H1 (cell line): ENCODE data around the gene ITGAE. TPM values are rescaled to one million over a fixed set of nuclear protein-coding genes. Genes with fewer than 3 reads are reported as not detected.

Source experiments
- CTCF ChIA-PET: fragments of 300-600 bp; sonication (Branson Sonifier 250); formaldehyde crosslinking; loops from one replicate; lab custom pipeline; 2021; ENCODE audit not compliant: partially characterized antibody; lab: Charles Lee
- POLR2A ChIA-PET: fragments of 300-600 bp; sonication (Branson Sonifier 250); formaldehyde crosslinking; loops from one replicate; lab custom pipeline; 2021; ENCODE audit warnings: inconsistent platforms; ENCODE audit not compliant: partially characterized antibody; lab: Charles Lee
- DNase-seq, 2 experiments: peaks; one replicate each; pipeline versions ENCODE4 v3.0.0 to v3.0.0-alpha.2; 2010 to 2022; ENCODE audit warnings: low spot score in 2 of 2, low read depth in 1 of 2, mixed read lengths in 1 of 2
- FAIRE-seq: peaks from 2 replicates; lab custom pipeline; 2011; peaks lifted over from hg19 to GRCh38; lab: Jason Lieb, UNC
- H2AFZ ChIP-seq: 2 replicates; pipeline ENCODE4 v1.8.1; 2012; ENCODE audit warnings: low read length, inconsistent platforms
- H2AK5ac ChIP-seq: 2 replicates; pipeline ENCODE4 v1.6.1; 2013; ENCODE audit warnings: low read depth, low read length
- H2BK120ac ChIP-seq: replicated peaks from 2 replicates; pipeline ENCODE3; 2013; ENCODE audit warnings: low read depth, low read length, inconsistent platforms
- H2BK12ac ChIP-seq: 2 replicates; pipeline ENCODE4 v1.6.1; 2013; ENCODE audit warnings: low read depth, low read length
- H2BK15ac ChIP-seq: 2 replicates; pipeline ENCODE4 v1.6.1; 2013; ENCODE audit warnings: low read length
- H2BK20ac ChIP-seq: 2 replicates; pipeline ENCODE4 v1.6.1; 2013; ENCODE audit warnings: low read length
- H2BK5ac ChIP-seq: 2 replicates; pipeline ENCODE4 v1.6.1; 2013; ENCODE audit warnings: low read depth, low read length
- H3K14ac ChIP-seq: 2 replicates; pipeline ENCODE4 v1.6.1; 2013; ENCODE audit warnings: inconsistent platforms; ENCODE audit not compliant: insufficient read length
- H3K18ac ChIP-seq: 2 replicates; pipeline ENCODE4 v1.6.1; 2013; ENCODE audit warnings: low read length; ENCODE audit errors: extremely low read depth
- H3K23ac ChIP-seq: 2 replicates; pipeline ENCODE4 v1.6.1; 2013; ENCODE audit warnings: inconsistent platforms; ENCODE audit not compliant: insufficient read length
- H3K23me2 ChIP-seq: 2 replicates; pipeline ENCODE4 v1.6.1; 2013; ENCODE audit warnings: low read depth, low read length
- H3K27ac ChIP-seq: 2 replicates; pipeline ENCODE4 v1.6.1; 2011; ENCODE audit warnings: low read depth, low read length, inconsistent platforms
- H3K27me3 ChIP-seq, 4 experiments: replicated peaks in 1 of 4; 1 replicate in 1 of 4; 2 replicates in 3 of 4; pipeline versions ENCODE4 v1.6.1 to v1.8.1; 2011 to 2013; ENCODE audit warnings: low read length in 3 of 4, mild to moderate bottlenecking in 3 of 4, inconsistent platforms in 2 of 4, mixed read lengths in 2 of 4, moderate library complexity in 1 of 4; ENCODE audit not compliant: control insufficient read depth in 3 of 4, insufficient read depth in 3 of 4; ENCODE audit errors: extremely low read depth in 1 of 4
- H3K36me3 ChIP-seq, 4 experiments: 2 replicates each; pipeline versions ENCODE4 v1.6.1 to v1.8.1; 2011 to 2013; ENCODE audit warnings: mild to moderate bottlenecking in 4 of 4, low read length in 3 of 4, moderate library complexity in 2 of 4, control low read depth in 1 of 4, inconsistent platforms in 1 of 4; ENCODE audit not compliant: insufficient read depth in 4 of 4, control insufficient read depth in 2 of 4
- H3K4ac ChIP-seq: replicated peaks from 2 replicates; pipeline ENCODE3; 2013; ENCODE audit warnings: low read length, low read depth, mixed read lengths, inconsistent platforms; ENCODE audit not compliant: insufficient read length
- H3K4me1 ChIP-seq, 4 experiments: replicated peaks in 1 of 4; 1 replicate in 1 of 4; 2 replicates in 3 of 4; pipeline versions ENCODE4 v1.6.1 to v1.8.1; 2011 to 2013; ENCODE audit warnings: low read length in 3 of 4, inconsistent platforms in 2 of 4, mixed read lengths in 1 of 4; ENCODE audit not compliant: insufficient read depth in 4 of 4, control insufficient read depth in 3 of 4
- H3K4me2 ChIP-seq, 2 experiments: 2 replicates each; pipeline versions ENCODE4 v1.6.1 to v1.8.1; 2011 to 2013; ENCODE audit warnings: low read depth in 2 of 2, low read length in 2 of 2, control low read depth in 1 of 2, inconsistent platforms in 1 of 2, mild to moderate bottlenecking in 1 of 2; ENCODE audit not compliant: insufficient read depth in 1 of 2
- H3K4me3 ChIP-seq, 4 experiments: fragments of 200-600, 300-600 bp in 1 of 4; sonication (generic), shearing (Covaris generic), sonication (Bioruptor Twin) in 1 of 4; 2 replicates each; pipeline versions ENCODE4 v1.5.1 to v1.8.1; 2011 to 2016; ENCODE audit warnings: low read length in 4 of 4, low read depth in 3 of 4, control low read depth in 2 of 4, inconsistent platforms in 2 of 4, mild to moderate bottlenecking in 2 of 4, mixed read lengths in 1 of 4, moderate library complexity in 1 of 4; ENCODE audit not compliant: insufficient read depth in 2 of 4; ENCODE audit errors: extremely low read depth in 1 of 4
- H3K56ac ChIP-seq: replicated peaks from 2 replicates; pipeline ENCODE3; 2013; ENCODE audit warnings: low read depth, mild to moderate bottlenecking, mixed read lengths, low read length, inconsistent platforms; ENCODE audit not compliant: insufficient read length
- H3K79me1 ChIP-seq: 2 replicates; pipeline ENCODE4 v1.6.1; 2013; ENCODE audit warnings: low read depth, low read length, control low read depth
- H3K79me2 ChIP-seq, 2 experiments: 2 replicates each; pipeline versions ENCODE4 v1.6.1 to v1.8.1; 2012 to 2013; ENCODE audit warnings: low read length in 2 of 2, mild to moderate bottlenecking in 2 of 2, inconsistent platforms in 1 of 2; ENCODE audit not compliant: insufficient read depth in 2 of 2, control insufficient read depth in 1 of 2
- H3K9ac ChIP-seq, 4 experiments: replicated peaks in 1 of 4; 1 replicate in 1 of 4; 2 replicates in 3 of 4; pipeline versions ENCODE4 v1.6.1 to v1.8.1; 2011 to 2013; ENCODE audit warnings: low read depth in 3 of 4, low read length in 3 of 4, control low read depth in 2 of 4, mild to moderate bottlenecking in 2 of 4, moderate library complexity in 2 of 4, inconsistent platforms in 1 of 4; ENCODE audit errors: extremely low read depth in 1 of 4
- H3K9me3 ChIP-seq, 2 experiments: 2 replicates each; pipeline versions ENCODE4 v1.6.1 to v1.8.1; 2012 to 2013; ENCODE audit warnings: mild to moderate bottlenecking in 2 of 2, moderate library complexity in 2 of 2, control low read depth in 1 of 2, inconsistent platforms in 1 of 2, low read depth in 1 of 2, low read length in 1 of 2, mixed read lengths in 1 of 2; ENCODE audit not compliant: insufficient read depth in 2 of 2
- H4K20me1 ChIP-seq, 2 experiments: replicated peaks in 1 of 2; 2 replicates each; pipeline versions ENCODE3 to v1.8.1; 2011 to 2013; ENCODE audit warnings: inconsistent platforms in 2 of 2, low read length in 2 of 2, mild to moderate bottlenecking in 1 of 2; ENCODE audit not compliant: insufficient read depth in 2 of 2, control insufficient read depth in 1 of 2
- H4K5ac ChIP-seq: 2 replicates; pipeline ENCODE4 v1.6.1; 2013; ENCODE audit warnings: low read length, low read depth, mixed read lengths, inconsistent platforms; ENCODE audit not compliant: insufficient read length
- H4K8ac ChIP-seq: 2 replicates; pipeline ENCODE4 v1.8.0; 2013; ENCODE audit warnings: mild to moderate bottlenecking, moderate library complexity, low read length, inconsistent platforms; ENCODE audit not compliant: insufficient read depth; ENCODE audit errors: extremely low read depth
- H4K91ac ChIP-seq: replicated peaks from 2 replicates; pipeline ENCODE3; 2013; ENCODE audit warnings: low read length, mixed read lengths, inconsistent platforms; ENCODE audit not compliant: insufficient read length
- BCL11A ChIP-seq, 2 experiments: IDR thresholded peaks; one replicate each; pipeline ENCODE4 v1.6.1; 2011; ENCODE audit warnings: low read depth in 2 of 2, low read length in 2 of 2, mild to moderate bottlenecking in 2 of 2
- CTBP2 ChIP-seq: IDR thresholded peaks from 2 replicates; pipeline ENCODE4 v1.7.0; 2011; ENCODE audit warnings: borderline replicate concordance, mild to moderate bottlenecking, moderate library complexity, mixed read lengths, low read length; ENCODE audit not compliant: insufficient read depth, insufficient read length
- GABPA ChIP-seq: IDR thresholded peaks from 2 replicates; pipeline ENCODE4 v1.6.1; 2011; ENCODE audit warnings: mild to moderate bottlenecking, low read length, moderate library complexity, borderline replicate concordance; ENCODE audit not compliant: insufficient read depth
- KDM1A ChIP-seq: fragments of 200-600, 300-600 bp; sonication (generic); IDR thresholded peaks from 2 replicates; pipeline ENCODE4 v1.7.1; 2016; ENCODE audit warnings: mild to moderate bottlenecking, low read length, borderline replicate concordance
- POLR2AphosphoS5 ChIP-seq: IDR thresholded peaks from 2 replicates; pipeline ENCODE4 v1.6.1; 2011; ENCODE audit warnings: low read depth, low read length
- RFX5 ChIP-seq: IDR thresholded peaks from 2 replicates; pipeline ENCODE4 v1.6.1; 2011; ENCODE audit warnings: low read depth, low read length, improper control_type of control experiment, borderline replicate concordance
- RNF2 ChIP-seq: fragments of 200-900, 300-1000 bp; sonication (generic); IDR thresholded peaks from 2 replicates; pipeline ENCODE4 v1.7.1; 2016; ENCODE audit warnings: borderline replicate concordance, low read depth, mild to moderate bottlenecking, antibody characterized with exemption, low read length; ENCODE audit not compliant: poor library complexity, severe bottlenecking; ENCODE audit errors: missing control alignments
- SIN3A ChIP-seq, 2 experiments: IDR thresholded peaks in 1 of 2; conservative IDR thresholded peaks in 1 of 2; 2 replicates each; pipeline ENCODE4 v1.6.1; 2011 to 2012; ENCODE audit warnings: low read length in 2 of 2, improper control_type of control experiment in 1 of 2, low read depth in 1 of 2, mild to moderate bottlenecking in 1 of 2
- YY1 ChIP-seq: IDR thresholded peaks from 2 replicates; pipeline ENCODE4 v1.6.1; 2011; ENCODE audit warnings: low read depth, mild to moderate bottlenecking, low read length
- WGBS, 2 experiments: shearing (Covaris generic) in 1 of 2; methylation state at CpG; one replicate each; pipeline versions ENCODE4 v1.1.6 to v1.1.7; 2013 to 2015; ENCODE audit warnings: low lambda C conversion rate in 2 of 2, mixed read lengths in 2 of 2, inconsistent platforms in 1 of 2, low coverage in 1 of 2, missing lambda C conversion rate in 1 of 2; ENCODE audit not compliant: insufficient replicate concordance in 2 of 2, insufficient coverage in 1 of 2, insufficient read length in 1 of 2; ENCODE audit errors: extremely low coverage in 1 of 2, missing lambda C conversion rate in 1 of 2; 5-methylcytosine and 5-hydroxymethylcytosine counted together
- polyA plus RNA-seq, 7 experiments: library from polyadenylated mRNA; depleted of rRNA in 3 of 7; stranded (reverse) in 5 of 7; unstranded in 2 of 7; fragments of >200 nt in 5 of 7; fragments of 200-250 nt in 2 of 7; gene quantifications; 1 replicate in 5 of 7; 2 replicates in 1 of 7; 4 replicates in 1 of 7; pipeline versions ENCODE4 v1.2.1 to v1.2.3, GENCODE V29; 2011 to 2013; ENCODE audit warnings: missing spikeins in 2 of 7, mixed read lengths in 2 of 7
- total RNA-seq: library from RNA; stranded (reverse); fragmentation: NEBNext Ultra II Directional; extraction: Animal tissue kit (Norgen Biotek cat#: 25700); gene quantifications from 2 replicates; pipeline ENCODE4 v1.2.1, GENCODE V29; 2021
- TF ChIP-seq, protein P1 (sequence below), 3 experiments: IDR thresholded peaks; 1 replicate in 2 of 3; 2 replicates in 1 of 3; pipeline versions ENCODE4 v1.5.1 to v1.6.1; 2011; ENCODE audit warnings: low read length in 3 of 3, mild to moderate bottlenecking in 3 of 3, inconsistent platforms in 2 of 3, low read depth in 1 of 3, moderate library complexity in 1 of 3; ENCODE audit not compliant: insufficient read depth in 1 of 3; ENCODE audit errors: control extremely low read depth in 1 of 3

ITGAE gene
- total and polyA plus RNA-seq, 2 of the 8 experiments (the other 6 are each of a cell fraction or from before 2014, with no cell fraction given) = 23.2 to 43.1 TPM

DNA sequence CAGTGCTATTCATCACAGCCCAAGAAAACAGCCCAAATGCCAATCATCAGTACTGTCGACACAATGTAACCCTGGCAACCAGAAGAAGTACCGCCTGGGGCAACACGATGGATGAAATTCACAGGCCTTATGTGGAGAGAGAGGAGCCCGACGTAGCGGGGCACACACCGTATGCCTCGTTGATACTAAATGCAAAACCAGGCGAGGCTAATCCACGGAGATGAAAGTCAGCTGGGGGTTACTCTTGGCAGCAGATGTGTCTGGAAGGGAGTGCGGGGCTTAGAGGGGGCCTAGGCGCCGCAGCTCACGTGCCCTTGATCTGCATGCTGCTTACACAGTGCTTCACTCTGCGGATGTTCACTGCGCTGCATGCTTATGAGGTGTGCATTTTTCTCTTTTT is 29.8 kb downstream of the ITGAE start:
- Histone ChIP-seq H3K23me2 (no peaks in the 10 kb centered on the region), H3K4ac (no peak overlapping the region), H2BK5ac (no peak overlapping the region), H3K27ac (no peak overlapping the region), H3K4me3 (no peak overlapping the region), H3K23ac (no peak overlapping the region), H3K79me1 (no peaks in the 10 kb centered on the region), H2BK20ac (no peak overlapping the region), H3K4me2 (no peak overlapping the region), H2AK5ac (no peak overlapping the region), H4K5ac (no peak overlapping the region), H4K8ac (no peak overlapping the region; the same call in 1 of the 2 replicates), H4K91ac (no peak overlapping the region), H3K4me1 (peaks cover 0 to 14% (median 2%) of the 10 kb centered on the region in 4 experiments; a peak in 2 of 7 replicates), H2BK15ac (no peak overlapping the region), H3K27me3 (no peaks in the 10 kb centered on the region), H3K18ac (no peak overlapping the region), H2BK12ac (no peak overlapping the region), H3K36me3 (no peaks in the 10 kb centered on the region), H3K9ac (no peak overlapping the region), H3K9me3 (no peaks in the 10 kb centered on the region), H3K14ac (no peak overlapping the region), H4K20me1 (no peaks in the 10 kb centered on the region), H2BK120ac (no peak overlapping the region), H2AFZ (no peak overlapping the region), H3K56ac (no peak overlapping the region), H3K79me2 (no peaks in the 10 kb centered on the region)
- CTCF ChIA-PET = interaction anchor here (0.7 to 11.5 kb wide), 3 partner anchors 15 to 93 kb away, joined by 3 to 132 read pairs (median 4); no protein-coding TSS in a partner anchor
- DNase-seq = no peak
- FAIRE-seq = no peak
- 91% methylated on average over 16 of the region's 16 CpGs; no CpG with 5 or more reads in 1 of the 2 experiments for WGBS, 2 experiments
- POLR2A ChIA-PET = interaction anchor here (0.8 to 1.2 kb wide), 2 partner anchors 10 to 74 kb away, joined by 3 to 4 read pairs; no protein-coding TSS in a partner anchor
- TF ChIP-seq POLR2AphosphoS5 (no peak), KDM1A (no peak), CTBP2 (no peak), YY1 (no peak), GABPA (no peak), BCL11A (IDR thresholded peaks at IDR 0.05; ENCODE audit: low read depth in 2 of 2, low read length in 2 of 2) (no peak), RNF2 (no peak), SIN3A (conservative IDR thresholded peaks at IDR 0.05 in 1 of 2, IDR thresholded peaks at IDR 0.05 in 1 of 2; ENCODE audit: low read depth in 1 of 2, low read length in 2 of 2) (no peak), RFX5 (no peak)
- TF ChIP-seq, protein P1, sequence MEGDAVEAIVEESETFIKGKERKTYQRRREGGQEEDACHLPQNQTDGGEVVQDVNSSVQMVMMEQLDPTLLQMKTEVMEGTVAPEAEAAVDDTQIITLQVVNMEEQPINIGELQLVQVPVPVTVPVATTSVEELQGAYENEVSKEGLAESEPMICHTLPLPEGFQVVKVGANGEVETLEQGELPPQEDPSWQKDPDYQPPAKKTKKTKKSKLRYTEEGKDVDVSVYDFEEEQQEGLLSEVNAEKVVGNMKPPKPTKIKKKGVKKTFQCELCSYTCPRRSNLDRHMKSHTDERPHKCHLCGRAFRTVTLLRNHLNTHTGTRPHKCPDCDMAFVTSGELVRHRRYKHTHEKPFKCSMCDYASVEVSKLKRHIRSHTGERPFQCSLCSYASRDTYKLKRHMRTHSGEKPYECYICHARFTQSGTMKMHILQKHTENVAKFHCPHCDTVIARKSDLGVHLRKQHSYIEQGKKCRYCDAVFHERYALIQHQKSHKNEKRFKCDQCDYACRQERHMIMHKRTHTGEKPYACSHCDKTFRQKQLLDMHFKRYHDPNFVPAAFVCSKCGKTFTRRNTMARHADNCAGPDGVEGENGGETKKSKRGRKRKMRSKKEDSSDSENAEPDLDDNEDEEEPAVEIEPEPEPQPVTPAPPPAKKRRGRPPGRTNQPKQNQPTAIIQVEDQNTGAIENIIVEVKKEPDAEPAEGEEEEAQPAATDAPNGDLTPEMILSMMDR (IDR thresholded peaks at IDR 0.05; ENCODE audit: control extremely low read depth in 1 of 3, insufficient read depth in 1 of 3, low read depth in 1 of 3, low read length in 3 of 3) = no peak
